GM12878 (cell line): ENCODE measurements around the gene HTR4. TPM values are rescaled to one million over a fixed set of nuclear protein-coding genes. Genes with fewer than 3 reads are reported as not detected.

ENCODE experiments used
- ATAC-seq: fragments of 200-7000 bp; cut with Tn5 transposase; 3 replicates; pipeline ENCODE4 v1.9.1; 2020; ENCODE audit warnings: mild to moderate bottlenecking, moderate library complexity
- BruUV-seq: library from RNA; stranded (reverse); fragments of 400-500 nt; replicated peaks from 2 replicates; lab custom pipeline; 2021; lab: Mats Ljungman, UMichigan
- CTCF ChIA-PET: fragments of 300-600 bp; sonication (Branson Sonifier 250); formaldehyde crosslinking; extraction: SDS; loops from one replicate; lab custom pipeline; 2021; ENCODE audit warnings: inconsistent platforms; lab: Yijun Ruan, JAX
- POLR2A ChIA-PET: fragments of 350-600 bp; formaldehyde crosslinking; extraction: SDS; loops from one replicate; lab custom pipeline; 2021; ENCODE audit warnings: inconsistent platforms; lab: Charles Lee
- RAD21 ChIA-PET: fragments of 300-600 bp; sonication (Branson Sonifier 250); formaldehyde crosslinking; loops from one replicate; lab custom pipeline; 2023; ENCODE audit warnings: antibody characterized with exemption; ENCODE audit not compliant: unreplicated experiment; lab: Charles Lee
- SMC1A ChIA-PET: fragments of 300-600 bp; sonication (Branson Sonifier 250); formaldehyde crosslinking; loops from one replicate; lab custom pipeline; 2023; ENCODE audit not compliant: unreplicated experiment, uncharacterized antibody; lab: Charles Lee
- DNase-seq: peaks from one replicate; pipeline ENCODE4 v3.0.0-alpha.2; 2011; ENCODE audit warnings: low read depth, low spot score
- FAIRE-seq: peaks from 3 replicates; lab custom pipeline; 2011; peaks lifted over from hg19 to GRCh38; lab: Jason Lieb, UNC
- H2AFZ ChIP-seq: 2 replicates; pipeline ENCODE4 v1.6.0; 2011; ENCODE audit warnings: low read depth, low read length, control low read depth; ENCODE audit not compliant: control insufficient read depth
- H3K27ac ChIP-seq: 2 replicates; pipeline ENCODE4 v1.5.1; 2011; ENCODE audit warnings: control low read depth; ENCODE audit not compliant: control insufficient read depth, insufficient read depth
- H3K27me3 ChIP-seq, 2 experiments: replicated peaks in 1 of 2; 2 replicates each; pipeline versions ENCODE4 v1.6.0 to v1.6.1; 2011; ENCODE audit warnings: low read length in 1 of 2; ENCODE audit not compliant: control insufficient read depth in 2 of 2, insufficient read depth in 2 of 2
- H3K36me3 ChIP-seq, 2 experiments: 2 replicates each; pipeline ENCODE4 v1.5.1; 2011; ENCODE audit warnings: low read length in 1 of 2; ENCODE audit not compliant: control insufficient read depth in 2 of 2, insufficient read depth in 2 of 2
- H3K4me1 ChIP-seq: 2 replicates; pipeline ENCODE4 v1.6.1; 2011; ENCODE audit warnings: mild to moderate bottlenecking, low read length, moderate library complexity, mixed read lengths; ENCODE audit not compliant: control insufficient read depth, insufficient read depth
- H3K4me2 ChIP-seq: 2 replicates; pipeline ENCODE4 v1.6.0; 2011; ENCODE audit warnings: control low read depth; ENCODE audit not compliant: control insufficient read depth, insufficient read depth
- H3K4me3 ChIP-seq: fragments of 200-600 bp; sonication (generic); 2 replicates; pipeline ENCODE4 v1.5.1; 2016
- H3K79me2 ChIP-seq: 2 replicates; pipeline ENCODE4 v1.6.0; 2011; ENCODE audit warnings: low read length; ENCODE audit not compliant: control insufficient read depth, insufficient read depth
- H3K9ac ChIP-seq: 2 replicates; pipeline ENCODE4 v1.8.0; 2011; ENCODE audit warnings: low read length, control low read depth, mixed read lengths; ENCODE audit not compliant: control insufficient read depth, insufficient read depth
- H3K9me3 ChIP-seq: replicated peaks from 3 replicates; pipeline ENCODE4 v1.5.1; 2011; ENCODE audit warnings: mild to moderate bottlenecking, low read length; ENCODE audit not compliant: control insufficient read depth, insufficient read depth
- H4K20me1 ChIP-seq: 2 replicates; pipeline ENCODE4 v1.6.0; 2011; ENCODE audit not compliant: control insufficient read depth, insufficient read depth
- ATF7 ChIP-seq: fragments of 450-650 bp; IDR thresholded peaks from 2 replicates; pipeline ENCODE4 v1.6.1; 2016; ENCODE audit warnings: low read depth, mild to moderate bottlenecking
- EED ChIP-seq: sonication (generic); IDR thresholded peaks from 2 replicates; pipeline ENCODE4 v1.6.1; 2016; ENCODE audit warnings: antibody characterized with exemption, low read depth
- EP300 ChIP-seq, 2 experiments: fragments of 150-350 bp in 1 of 2; IDR thresholded peaks; 2 replicates each; pipeline ENCODE4 v1.6.1; 2011 to 2012; ENCODE audit warnings: low read depth in 2 of 2, low read length in 2 of 2, borderline replicate concordance in 1 of 2, improper control_type of control experiment in 1 of 2, inconsistent platforms in 1 of 2; ENCODE audit not compliant: control insufficient read depth in 1 of 2
- GATAD2B ChIP-seq: fragments of 450-650 bp; conservative IDR thresholded peaks from 2 replicates; pipeline ENCODE4 v1.6.1; 2017; ENCODE audit warnings: low read depth, mild to moderate bottlenecking, moderate library complexity
- HCFC1 ChIP-seq: fragments of 150-350 bp; IDR thresholded peaks from 2 replicates; pipeline ENCODE4 v1.6.1; 2014; ENCODE audit warnings: low read length
- HDAC2 ChIP-seq: fragments of 200-600 bp; sonication (generic); IDR thresholded peaks from 2 replicates; pipeline ENCODE4 v1.6.1; 2017
- HDGF ChIP-seq: fragments of 450-650 bp; IDR thresholded peaks from 2 replicates; pipeline ENCODE4 v1.6.1; 2016; ENCODE audit warnings: antibody characterized with exemption
- JUNB ChIP-seq: IDR thresholded peaks from 2 replicates; pipeline ENCODE4 v1.6.1; 2016; ENCODE audit warnings: antibody characterized with exemption, mild to moderate bottlenecking
- RCOR1 ChIP-seq: conservative IDR thresholded peaks from 2 replicates; pipeline ENCODE4 v1.6.1; 2012; ENCODE audit warnings: low read depth, low read length, improper control_type of control experiment
- RFX5 ChIP-seq: IDR thresholded peaks from 2 replicates; pipeline ENCODE4 v1.6.1; 2011; ENCODE audit warnings: low read depth, low read length, improper control_type of control experiment
- SMAD5 ChIP-seq: IDR thresholded peaks from 2 replicates; pipeline ENCODE4 v1.6.1; 2016; ENCODE audit warnings: antibody characterized with exemption, low read depth
- TCF3 ChIP-seq: IDR thresholded peaks from 2 replicates; pipeline ENCODE4 v1.6.1; 2012; ENCODE audit warnings: low read depth, mild to moderate bottlenecking, low read length, borderline replicate concordance; ENCODE audit not compliant: insufficient read depth
- USF1 ChIP-seq: IDR thresholded peaks from 2 replicates; pipeline ENCODE4 v1.6.1; 2011; ENCODE audit warnings: borderline replicate concordance, low read depth, mild to moderate bottlenecking, moderate library complexity, mixed read lengths, low read length; ENCODE audit not compliant: insufficient read depth; ENCODE audit errors: extremely low read length
- ZBTB33 ChIP-seq: fragments of 450-650 bp; IDR thresholded peaks from 2 replicates; pipeline ENCODE4 v1.6.1; 2017; ENCODE audit warnings: mild to moderate bottlenecking
- ZNF274 ChIP-seq: IDR thresholded peaks from one replicate; pipeline ENCODE4 v1.8.0; 2011; ENCODE audit not compliant: insufficient read length, insufficient read depth
- WGBS: methylation state at CpG from one replicate; pipeline ENCODE4 v1.1.6; 2016; ENCODE audit warnings: low lambda C conversion rate; ENCODE audit not compliant: insufficient replicate concordance, insufficient coverage; ENCODE audit errors: missing lambda C conversion rate; 5-methylcytosine and 5-hydroxymethylcytosine counted together
- in situ Hi-C: fragments of 300-500 bp; cut with MboI; formaldehyde crosslinking; loops from 9 replicates; pipeline ENCODE4 v1.14.3; 2018; ENCODE audit warnings: mixed read lengths
- intact Hi-C: fragments of 100-400 bp; cut with micrococcal nuclease; formaldehyde crosslinking; loops from one replicate; pipeline ENCODE4 v1.14.2; 2022; ENCODE audit not compliant: unreplicated experiment
- polyA plus RNA-seq, 11 experiments: library from polyadenylated mRNA; depleted of rRNA in 4 of 11; unstranded in 6 of 11; stranded (reverse) in 5 of 11; fragments of >200 nt; fragmentation: Nextera tagmentation in 4 of 11; fragmentation: Illumina TruSeq in 1 of 11; extraction: Ambion mirVana in 4 of 11; extraction: Trizol in 1 of 11; gene quantifications; 1 replicate in 1 of 11; 2 replicates in 10 of 11; pipeline versions ENCODE4 v1.2.1 to v1.2.3, GENCODE V29; 2011 to 2016; ENCODE audit warnings: inconsistent platforms in 2 of 11, missing spikeins in 2 of 11, low read depth in 1 of 11
- total RNA-seq, 4 experiments: library from RNA; depleted of rRNA in 3 of 4; stranded (reverse); fragments of >200 nt in 3 of 4; fragmentation: Illumina TruSeq in 1 of 4; extraction: Trizol in 1 of 4; gene quantifications; 2 replicates each; pipeline versions ENCODE4 v1.2.1 to v1.2.3, GENCODE V29; 2013 to 2021

HTR4 gene
- total and polyA plus RNA-seq, 10 of the 15 experiments (the other 5 are each of a cell fraction or from before 2014, with no cell fraction given) = not detected

DNA sequence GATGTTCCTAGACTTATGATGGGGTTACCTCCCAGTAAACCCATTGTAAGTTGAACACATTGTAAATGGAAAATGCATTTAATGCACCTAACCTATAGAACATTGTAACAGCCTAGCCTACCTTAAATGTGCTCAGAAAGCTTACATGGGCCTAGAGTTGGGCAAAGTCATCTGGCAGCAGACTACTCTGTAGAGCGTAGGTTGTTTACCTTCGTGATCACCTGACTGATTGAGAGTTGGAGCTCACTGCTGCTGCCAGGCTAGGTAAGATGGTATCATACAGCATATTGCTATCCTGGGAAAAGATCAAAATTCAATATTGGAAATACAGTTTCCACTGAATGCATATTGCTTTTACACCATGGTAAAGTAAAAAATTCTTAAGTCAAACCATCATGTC lies 95.4 kb downstream of the HTR4 start:
- Histone ChIP-seq H3K4me1 (no peaks in the 10 kb centered on the region), H4K20me1 (no peaks in the 10 kb centered on the region), H3K27ac (no peak overlapping the region), H3K27me3 (no peaks in the 10 kb centered on the region; a peak in 1 of 4 replicates), H2AFZ (no peak overlapping the region), H3K36me3 (no peaks in the 10 kb centered on the region), H3K9me3 (no peaks in the 10 kb centered on the region), H3K9ac (no peak overlapping the region), H3K4me3 (no peak overlapping the region)
- ChIA-PET POLR2A (no interaction called here), RAD21 (no interaction called here), SMC1A (no interaction called here)
- intact Hi-C loops = no loop called here
- FAIRE-seq = no peak
- TF ChIP-seq EP300 (IDR thresholded peaks at IDR 0.05; ENCODE audit: borderline replicate concordance in 1 of 2, control insufficient read depth in 1 of 2, low read depth in 2 of 2, low read length in 2 of 2) (no peak), EED (no peak), HCFC1 (no peak), ZNF274 (no peak), RCOR1 (no peak), HDGF (no peak), JUNB (no peak), RFX5 (no peak), SMAD5 (no peak), HDAC2 (no peak), TCF3 (no peak)
- TF ChIP-seq, all 136 proteins: peak for 0
- Histone ChIP-seq H3K79me2 (no peaks in the 10 kb centered on the region), H3K4me2 (no peak overlapping the region)
- DNase-seq (no peak), ATAC-seq (no peak)
- 45% methylated on average over 2 of the region's 2 CpGs for WGBS
- in situ Hi-C loops = no loop called here
- no TSS peak for BruUV-seq
- CTCF ChIA-PET = no interaction called here

DNA sequence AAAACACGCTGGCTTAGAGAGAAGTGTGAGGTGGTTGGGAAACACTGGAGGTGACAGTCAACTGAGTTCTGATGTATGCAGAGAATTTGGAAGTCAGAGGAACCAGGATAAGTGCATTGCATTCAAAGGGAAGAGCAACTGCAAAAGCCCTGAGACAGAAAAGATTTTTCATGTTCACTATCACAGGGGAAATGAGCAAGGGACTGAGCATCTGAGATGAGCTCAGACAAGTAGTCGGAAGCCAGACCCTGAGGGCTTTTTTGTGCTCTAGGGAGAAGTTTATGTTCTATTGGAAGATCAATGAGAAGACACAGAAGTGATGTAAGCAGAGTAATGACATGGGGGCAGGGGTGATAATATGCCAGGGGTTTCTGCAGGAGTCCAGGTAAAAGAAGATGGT lies 97.5 kb downstream of the HTR4 start:
- in situ Hi-C loops = no loop called here
- intact Hi-C loops = no loop called here
- Histone ChIP-seq H2AFZ (no peak overlapping the region), H3K9me3 (no peaks in the 10 kb centered on the region), H3K9ac (no peak overlapping the region), H3K36me3 (no peaks in the 10 kb centered on the region), H3K27me3 (no peaks in the 10 kb centered on the region; a peak in 1 of 4 replicates), H4K20me1 (no peaks in the 10 kb centered on the region), H3K79me2 (no peaks in the 10 kb centered on the region), H3K4me1 (no peaks in the 10 kb centered on the region), H3K27ac (no peak overlapping the region), H3K4me2 (no peak overlapping the region), H3K4me3 (no peak overlapping the region)
- 3% methylated on average over 2 of the region's 2 CpGs for WGBS
- no TSS peak for BruUV-seq
- no peak for DNase-seq
- ChIA-PET CTCF (no interaction called here), SMC1A (no interaction called here), RAD21 (no interaction called here), POLR2A (no interaction called here)
- no peak for TF ChIP-seq GATAD2B
- no peak for TF ChIP-seq ATF7
- TF ChIP-seq ZBTB33 = no peak
- TF ChIP-seq USF1 = no peak
- no peak for ATAC-seq
- no peak for FAIRE-seq
